Fibroblast of lung (primary cell): ENCODE measurements around the gene RNU6-9.

Experiments
- CTCF ChIP-seq, 2 donors: IDR thresholded peaks in 1 of 2; conservative IDR thresholded peaks in 1 of 2; 1 replicate in 1 of 2; 2 replicates in 1 of 2; pipeline ENCODE4 v1.5.1; 2011 to 2012; ENCODE audit warnings: low read length in 2 of 2, control low read depth in 1 of 2, inconsistent platforms in 1 of 2, low read depth in 1 of 2, mild to moderate bottlenecking in 1 of 2
- EZH2 ChIP-seq: IDR thresholded peaks from 2 replicates; pipeline ENCODE4 v1.5.1; 2012; ENCODE audit warnings: low read length, control low read depth, mild to moderate bottlenecking; ENCODE audit errors: missing control alignments

GRCh38 chr19:936175-936546 lies 42.9 kb downstream of the RNU6-9 start:
- TF ChIP-seq CTCF (conservative IDR thresholded peaks at IDR 0.05 in 1 of 2, IDR thresholded peaks at IDR 0.05 in 1 of 2; ENCODE audit: low read depth in 1 of 2, low read length in 2 of 2) (no peak), EZH2 (no peak)
